Measurements from ENCODE around the gene HCN2. TPM values are rescaled to one million over a fixed set of nuclear protein-coding genes. Genes with fewer than 3 reads are reported as not detected.
A peak's percentile ranks its signal among the peaks of the same experiment; 100 is the strongest.

Gene HCN2
- total and polyA plus RNA-seq, 10 donors = 0.09 to 1.1 (median 0.31) TPM; not detected in 2

DNA sequence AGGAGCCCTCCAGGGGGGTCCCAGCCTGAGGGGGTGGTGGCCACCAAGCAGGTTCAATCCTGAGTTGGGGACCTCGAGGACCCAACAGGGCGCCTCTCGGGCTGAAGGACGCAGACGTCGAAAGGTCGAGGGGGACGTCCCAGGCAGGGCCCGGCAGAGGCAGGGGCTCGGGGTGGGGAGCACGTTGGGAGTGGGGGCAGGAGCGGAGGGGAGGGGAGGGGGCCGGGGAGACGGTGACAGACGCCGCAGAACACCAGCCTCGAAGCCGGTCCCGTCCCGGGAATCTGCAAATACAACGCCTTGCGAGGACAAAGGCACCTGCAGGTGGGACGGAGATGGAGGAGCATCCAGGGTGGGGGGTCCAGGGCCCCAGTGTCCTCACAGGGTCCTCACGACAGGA, 54.1 kb downstream of the HCN2 start:
- no peak overlapping the region for H3K27ac ChIP-seq
- peaks cover 0 to 11% (median 0%) of the 10 kb centered on the region in 7 donors for H3K27me3 ChIP-seq (replicated peaks in 1 of 7)
- TF ChIP-seq POLR2A (IDR thresholded peaks at IDR 0.05) (no peak), POLR2AphosphoS5 (IDR thresholded peaks at IDR 0.05) (no peak)
- TF ChIP-seq, protein P1, sequence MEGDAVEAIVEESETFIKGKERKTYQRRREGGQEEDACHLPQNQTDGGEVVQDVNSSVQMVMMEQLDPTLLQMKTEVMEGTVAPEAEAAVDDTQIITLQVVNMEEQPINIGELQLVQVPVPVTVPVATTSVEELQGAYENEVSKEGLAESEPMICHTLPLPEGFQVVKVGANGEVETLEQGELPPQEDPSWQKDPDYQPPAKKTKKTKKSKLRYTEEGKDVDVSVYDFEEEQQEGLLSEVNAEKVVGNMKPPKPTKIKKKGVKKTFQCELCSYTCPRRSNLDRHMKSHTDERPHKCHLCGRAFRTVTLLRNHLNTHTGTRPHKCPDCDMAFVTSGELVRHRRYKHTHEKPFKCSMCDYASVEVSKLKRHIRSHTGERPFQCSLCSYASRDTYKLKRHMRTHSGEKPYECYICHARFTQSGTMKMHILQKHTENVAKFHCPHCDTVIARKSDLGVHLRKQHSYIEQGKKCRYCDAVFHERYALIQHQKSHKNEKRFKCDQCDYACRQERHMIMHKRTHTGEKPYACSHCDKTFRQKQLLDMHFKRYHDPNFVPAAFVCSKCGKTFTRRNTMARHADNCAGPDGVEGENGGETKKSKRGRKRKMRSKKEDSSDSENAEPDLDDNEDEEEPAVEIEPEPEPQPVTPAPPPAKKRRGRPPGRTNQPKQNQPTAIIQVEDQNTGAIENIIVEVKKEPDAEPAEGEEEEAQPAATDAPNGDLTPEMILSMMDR (IDR thresholded peaks at IDR 0.05 in 8 of 11, conservative IDR thresholded peaks at IDR 0.05 in 3 of 11) = no peak
- no peak overlapping the region for H3K4me3 ChIP-seq
- intact Hi-C loops (cut with DNase I; ENCODE audit: low total_unique reads) = no loop called here
- peaks cover 6 to 23% (median 14%) of the 10 kb centered on the region in 6 donors for H3K4me1 ChIP-seq
- no peak for DNase-seq
- 90 to 93% (median 90%) methylated on average over 21 to 24 of the region's 24 CpGs for WGBS, 5 donors
- peaks cover 0 to 58% (median 40%) of the 10 kb centered on the region in 6 donors for H3K36me3 ChIP-seq
- no peaks in the 10 kb centered on the region for H3K9me3 ChIP-seq

DNA sequence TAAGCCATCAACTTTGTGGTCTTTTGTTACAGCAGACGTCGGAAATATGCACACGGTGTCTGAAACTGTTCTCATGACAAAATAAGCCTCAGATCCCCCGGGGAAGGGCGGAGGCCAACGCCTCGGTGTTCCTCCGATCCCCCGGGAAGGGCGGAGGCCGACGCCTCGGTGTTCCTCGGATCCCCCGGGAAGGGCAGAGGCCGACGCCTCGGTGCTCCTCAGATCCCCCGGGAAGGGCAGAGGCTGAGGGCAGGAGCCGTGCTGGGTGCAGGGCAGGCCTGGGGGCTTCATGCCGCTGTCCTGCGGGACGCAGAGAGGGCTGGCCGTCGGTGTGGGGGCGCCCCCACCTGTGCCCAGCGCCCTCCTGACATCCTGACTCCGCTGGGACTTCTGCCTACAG, 54.7 kb downstream of the HCN2 start:
- no peak overlapping the region for H3K4me3 ChIP-seq
- H3K4me1 ChIP-seq = peaks cover under 1 to 17% (median 8%) of the 10 kb centered on the region in 6 donors
- intact Hi-C loops (cut with DNase I; ENCODE audit: low total_unique reads) = no loop called here
- no peak overlapping the region for H3K27ac ChIP-seq
- H3K9me3 ChIP-seq = no peaks in the 10 kb centered on the region
- no peak for DNase-seq
- peaks cover 0 to 64% (median 47%) of the 10 kb centered on the region in 6 donors for H3K36me3 ChIP-seq
- TF ChIP-seq, protein P1 (IDR thresholded peaks at IDR 0.05 in 8 of 11, conservative IDR thresholded peaks at IDR 0.05 in 3 of 11) = no peak
- peak in 1 of 3 donors; percentile 44 for TF ChIP-seq POLR2AphosphoS5 (IDR thresholded peaks at IDR 0.05)
- 79 to 92% (median 83%) methylated on average over 14 to 28 of the region's 28 CpGs for WGBS, 5 donors
- peaks cover 0 to 6% (median 0%) of the 10 kb centered on the region in 7 donors for H3K27me3 ChIP-seq (replicated peaks in 1 of 7)

DNA sequence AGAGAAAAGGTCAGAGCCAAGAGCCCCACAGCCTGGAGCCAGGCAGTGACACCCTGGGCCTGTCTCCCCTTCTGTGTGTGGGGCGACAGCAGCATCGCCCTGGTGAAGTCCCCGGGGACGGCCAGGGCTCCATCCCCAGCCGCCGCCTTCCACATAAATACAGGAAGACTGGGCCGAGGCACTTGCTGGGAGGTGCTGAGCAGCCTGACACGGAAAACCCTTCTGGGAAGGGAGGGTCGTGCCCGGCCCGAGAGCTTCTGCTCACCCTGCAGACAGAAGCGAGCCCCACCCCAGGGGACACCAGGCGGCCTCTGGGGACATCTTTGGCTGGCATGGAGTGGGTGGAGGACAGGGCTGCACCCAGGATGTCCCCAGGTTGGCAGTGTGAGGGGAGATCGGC, 55.1 kb downstream of the HCN2 start:
- no peaks in the 10 kb centered on the region for H3K9me3 ChIP-seq
- no peak overlapping the region for H3K27ac ChIP-seq
- no peak overlapping the region for H3K4me3 ChIP-seq
- TF ChIP-seq POLR2A (IDR thresholded peaks at IDR 0.05) (no peak), POLR2AphosphoS5 (IDR thresholded peaks at IDR 0.05) (peak in 1 of 3 donors; percentile 20)
- TF ChIP-seq, protein P1 (IDR thresholded peaks at IDR 0.05 in 8 of 11, conservative IDR thresholded peaks at IDR 0.05 in 3 of 11) = no peak
- 79 to 90% (median 81%) methylated on average over 7 to 14 of the region's 14 CpGs for WGBS, 5 donors
- peaks cover 0 to 68% (median 50%) of the 10 kb centered on the region in 6 donors for H3K36me3 ChIP-seq
- H3K27me3 ChIP-seq (replicated peaks in 1 of 7) = peaks cover 0 to 6% (median 0%) of the 10 kb centered on the region in 7 donors
- DNase-seq = peak; percentile 61
- intact Hi-C loops (cut with DNase I; ENCODE audit: low total_unique reads) = no loop called here
- H3K4me1 ChIP-seq = peaks cover 0 to 16% (median 6%) of the 10 kb centered on the region in 6 donors

DNA sequence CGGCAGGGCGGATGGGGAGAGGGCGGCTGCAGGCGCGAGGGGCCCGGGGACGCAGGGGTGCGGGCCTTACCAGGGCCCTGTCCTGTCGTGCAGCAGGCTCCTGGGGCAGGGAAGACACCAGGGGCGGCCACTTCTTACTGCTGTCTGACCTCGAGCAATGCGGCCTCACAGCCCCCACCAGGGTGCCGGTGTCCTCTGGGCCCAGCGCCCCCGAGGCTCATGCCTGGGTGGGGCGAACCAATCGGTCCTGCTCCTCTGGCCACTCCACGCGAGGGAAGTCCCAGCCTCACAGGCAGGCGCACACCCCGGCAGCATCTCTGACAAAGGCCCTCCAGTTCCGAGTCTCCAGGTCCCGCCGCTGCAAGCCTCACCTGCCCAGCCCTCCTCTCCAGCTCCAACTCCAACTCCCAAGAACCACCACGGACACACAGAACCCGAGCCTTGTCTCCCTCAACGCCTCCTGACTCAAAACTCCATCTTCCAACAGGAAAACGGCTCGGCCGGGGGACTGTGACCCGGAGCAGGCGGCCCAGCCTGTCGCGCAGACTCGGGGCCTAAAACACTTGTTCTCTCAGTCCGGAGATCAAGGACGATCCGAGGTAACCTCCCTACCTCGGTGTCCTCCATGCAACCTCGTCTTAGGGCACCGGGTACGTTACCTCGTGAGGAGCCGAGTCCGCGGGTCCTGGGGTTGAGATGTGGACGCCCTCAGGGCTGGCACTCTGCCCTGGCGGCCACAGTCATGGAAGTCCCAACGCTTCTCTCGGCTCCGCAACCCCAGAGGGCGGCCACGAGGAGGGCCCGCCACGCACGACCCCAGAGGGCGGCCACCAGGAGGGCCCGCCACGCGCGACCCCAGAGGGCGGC, 56.5 kb downstream of the HCN2 start:
- Histone ChIP-seq H3K36me3 (peaks cover 0 to 82% (median 62%) of the 10 kb centered on the region in 6 donors), H3K9me3 (no peaks in the 10 kb centered on the region), H3K27ac (no peak overlapping the region), H3K4me1 (peaks cover 0 to 4% (median 0%) of the 10 kb centered on the region in 6 donors), H3K4me3 (no peak overlapping the region), H3K27me3 (replicated peaks in 1 of 7) (no peaks in the 10 kb centered on the region)
- DNase-seq = peak; percentile 74
- intact Hi-C loops (cut with DNase I; ENCODE audit: low total_unique reads) = no loop called here
- TF ChIP-seq, protein P1 (IDR thresholded peaks at IDR 0.05 in 8 of 11, conservative IDR thresholded peaks at IDR 0.05 in 3 of 11) = no peak
- peak; percentile 2 to 58 (median 20) for TF ChIP-seq POLR2AphosphoS5 (IDR thresholded peaks at IDR 0.05)
- WGBS, 5 donors = 92 to 97% (median 94%) methylated on average over 53 to 62 of the region's 62 CpGs
